LoVo (cell line): ENCODE data around the gene STK35.

Experiments
- DNase-seq: peaks from one replicate; pipeline ENCODE4 v3.0.0-alpha.2; 2016; ENCODE audit warnings: low spot score

The STK35 gene

GRCh38 chr20:2136275-2136674, 34.6 kb downstream of the STK35 start:
- no peak for DNase-seq

GRCh38 chr20:2137552-2138201, 36.0 kb downstream of the STK35 start:
- DNase-seq, result no peak

- no peak for DNase-seq
These were observed 36.8 kb downstream of the STK35 start for GRCh38 chr20:2138396-2138795.

- no peak for DNase-seq
These were observed 37.6 kb downstream of the STK35 start for GRCh38 chr20:2139250-2139649.

- no peak for DNase-seq
These were observed 38.1 kb downstream of the STK35 start for GRCh38 chr20:2139736-2140135.

GRCh38 chr20:2140561-2140960, 38.9 kb downstream of the STK35 start:
- no peak for DNase-seq

- DNase-seq, result no peak
These were observed 40.3 kb downstream of the STK35 start for GRCh38 chr20:2141600-2142575.

- DNase-seq, result no peak
These were observed 41.0 kb downstream of the STK35 start for GRCh38 chr20:2142649-2143048.

- no peak for DNase-seq
These were observed 42.0 kb downstream of the STK35 start for GRCh38 chr20:2143594-2143993.

GRCh38 chr20:2144850-2145249, 43.2 kb downstream of the STK35 start:
- no peak for DNase-seq

GRCh38 chr20:2145376-2145775, 43.7 kb downstream of the STK35 start:
- DNase-seq, result no peak

- DNase-seq, result no peak
These were observed 44.6 kb downstream of the STK35 start for GRCh38 chr20:2146080-2146867.

GRCh38 chr20:2149507-2149906, 47.9 kb downstream of the STK35 start:
- DNase-seq, result no peak

- no peak for DNase-seq
These were observed 49.0 kb downstream of the STK35 start for GRCh38 chr20:2150660-2151059.

- no peak for DNase-seq
These were observed 50.2 kb downstream of the STK35 start for GRCh38 chr20:2151858-2152281.

GRCh38 chr20:2152317-2152716, 50.7 kb downstream of the STK35 start:
- no peak for DNase-seq

GRCh38 chr20:2153326-2153725, 51.7 kb downstream of the STK35 start:
- DNase-seq, result no peak

- DNase-seq, result no peak
These were observed 54.6 kb downstream of the STK35 start for GRCh38 chr20:2156224-2156623.

GRCh38 chr20:2156666-2157624, 55.3 kb downstream of the STK35 start:
- no peak for DNase-seq

GRCh38 chr20:2162125-2162822, 60.6 kb downstream of the STK35 start:
- DNase-seq, result no peak

- no peak for DNase-seq
These were observed 61.2 kb downstream of the STK35 start for GRCh38 chr20:2162823-2163166.
